Measurements from ENCODE around the gene ZNF211. TPM values are rescaled to one million over a fixed set of nuclear protein-coding genes. Genes with fewer than 3 reads are reported as not detected.

Gene ZNF211
- total RNA-seq (2013; cell fraction: nucleolus; rRNA removed): 19.8 and 20.5 TPM in 2 replicates
- 10.7 and 11.1 TPM in 2 replicates for total RNA-seq (2014; rRNA removed)
- total RNA-seq (2014; rRNA removed; fragmentation: Illumina TruSeq; extraction: Trizol): 9.6 and 9.8 TPM in 2 replicates
- 8.6 and 9.4 TPM in 2 replicates for total RNA-seq (2021)
- 9.4 TPM for polyA plus RNA-seq (2011; ENCODE audit: low read depth)
- 20.6 and 22.0 TPM in 2 replicates for polyA plus RNA-seq (2011; rRNA removed)
- polyA plus RNA-seq (2011; cell fraction: cytosol; rRNA removed): 11.2 and 12.7 TPM in 2 replicates
- polyA plus RNA-seq (2011; cell fraction: nucleus; rRNA removed): 21.5 and 34.9 TPM in 2 replicates
- 8.0 and 10.3 TPM in 2 replicates for polyA plus RNA-seq (2012)
- polyA plus RNA-seq (2014; fragmentation: Illumina TruSeq; extraction: Trizol): 9.3 and 12.2 TPM in 2 replicates
- 1 to 10 TPM; 2.1 to 3.6 TPM for polyA plus RNA-seq (2014; fragmentation: Nextera tagmentation; extraction: Ambion mirVana)
- polyA plus RNA-seq (2014; rRNA removed): 8.5 and 9.1 TPM in 2 replicates
- polyA plus RNA-seq (2016; fragmentation: Nextera tagmentation; extraction: Ambion mirVana): 10 to 100 TPM in 1 of 2 experiments, 1 to 10 TPM in 1; 6.7 to 10.3 TPM
- polyA minus RNA-seq (2011; rRNA and poly(A)+ RNA removed): 10.6 and 14.8 TPM in 2 replicates
- polyA minus RNA-seq (2011; cell fraction: cytosol; rRNA and poly(A)+ RNA removed): 4.5 and 4.9 TPM in 2 replicates
- 18.4 and 23.5 TPM in 2 replicates for polyA minus RNA-seq (2011; cell fraction: nucleus; rRNA and poly(A)+ RNA removed)
- Bru-seq, nascent RNA: percentile 83 among the genes with signal in this experiment
- BruChase-seq, experiment 1, labeled RNA remaining after a 6-hour chase: percentile 77 among the genes with signal in this experiment
- BruChase-seq, experiment 2, labeled RNA remaining after a 2-hour chase: percentile 85 among the genes with signal in this experiment
- long read RNA-seq, experiment 1, partial matches to known transcripts: 0 of 5 reads
- long read RNA-seq, experiment 1, other reads (novel, unspliced or antisense): 3 of 5 reads
- long read RNA-seq, experiment 2, transcript ZNF211-204 (3 exons, 2,472 nt): minor isoform, 10 of 61 reads
- long read RNA-seq, experiment 2, transcript ZNF211-201 (4 exons, 2,440 nt): major isoform, 15 of 61 reads
- long read RNA-seq, experiment 2, partial matches to known transcripts: 5 of 61 reads
- long read RNA-seq, experiment 2, other reads (novel, unspliced or antisense): 25 of 61 reads

DNA sequence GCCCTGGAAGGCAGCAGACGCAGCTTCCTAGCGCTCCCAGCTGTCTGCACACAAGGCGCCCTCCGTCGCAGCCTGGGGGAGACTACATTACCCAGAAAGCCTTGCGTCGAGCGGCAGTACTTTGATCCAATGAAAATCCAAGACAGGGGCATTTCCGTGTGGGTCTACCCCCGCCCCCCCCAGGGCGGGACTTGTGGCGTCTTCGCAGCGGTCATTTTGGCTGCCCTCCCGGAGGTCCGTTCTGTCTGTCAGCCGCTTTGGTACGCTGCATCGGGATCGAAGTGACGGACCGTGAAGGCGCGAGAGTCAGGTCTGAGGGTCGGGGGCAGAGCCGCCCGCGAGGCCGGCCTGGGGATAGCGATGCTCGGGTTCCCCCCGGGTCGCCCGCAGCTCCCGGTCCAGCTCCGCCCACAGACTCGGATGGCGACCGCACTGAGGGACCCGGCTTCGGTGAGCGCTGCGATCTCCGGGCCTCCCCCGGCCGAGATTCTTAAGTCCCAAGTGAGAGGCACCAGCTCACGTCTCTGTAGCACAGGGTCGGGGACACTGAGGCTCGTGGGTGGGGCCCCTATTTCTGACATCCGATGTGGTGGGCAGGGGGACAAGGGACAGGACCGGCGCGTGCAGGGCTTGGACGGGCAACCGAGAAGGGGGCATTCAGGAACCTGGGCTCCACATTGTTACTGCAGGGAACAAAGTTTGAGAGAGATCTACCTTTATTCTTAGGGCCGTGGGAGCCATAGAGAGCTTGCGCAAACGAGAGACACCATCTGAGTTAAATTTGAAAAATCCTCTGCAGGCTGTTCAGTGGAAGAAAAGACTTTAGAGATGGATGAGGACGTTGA is at the start of gene ZNF211:
ZNF211 (plus strand) TSS at position 182 of the 845 bp plus-strand sequence; CDS start at position 361, 179 bp downstream.
- H3K4me3 ChIP-seq: peak within 1 kb of the TSS; percentile 92
- ChIA-PET POLR2A (interaction anchor here (0.6 to 1.4 kb wide), 3 partner anchors 19 to 394 kb away, joined by 3 to 4 read pairs (median 3); partner anchors contain the start of gene ZNF134), CTCF (interaction anchor here (1.0 to 1.5 kb wide), 4 partner anchors 48 to 282 kb away, joined by 3 to 4 read pairs (median 3); partner anchors contain the start of gene ZNF551), RAD21 (ENCODE audit: unreplicated experiment) (interaction anchor here (0.8 to 1.7 kb wide), 2 partner anchors 49 to 95 kb away, joined by 3 to 4 read pairs; partner anchors contain the start of gene ZNF551), SMC1A (ENCODE audit: uncharacterized antibody, unreplicated experiment) (interaction anchor here (1.0 to 1.2 kb wide), 2 partner anchors 49 to 139 kb away, joined by 3 to 4 read pairs; partner anchors contain the start of gene ZNF551)
- DNase-seq (ENCODE audit: low read depth, low spot score) (peak; percentile 82), FAIRE-seq (peak; percentile 92), ATAC-seq (peak; percentile 100)
- H3K9me3 ChIP-seq (replicated peaks; ENCODE audit: control insufficient read depth, insufficient read depth, low read length): peaks cover 8% of the 10 kb centered on the region
- H3K36me3 ChIP-seq (ENCODE audit: control insufficient read depth in 2 of 2, insufficient read depth in 2 of 2, low read length in 1 of 2): no peaks in the 10 kb centered on the region; a peak in 1 of 4 replicates
- H2AFZ ChIP-seq (ENCODE audit: control insufficient read depth, low read depth, low read length): peak within 1 kb of the TSS; percentile 88
- no TSS peak for BruUV-seq (replicated peaks)
- H3K9ac ChIP-seq (ENCODE audit: control insufficient read depth, insufficient read depth, low read length): peak within 1 kb of the TSS; percentile 81
- H3K27ac ChIP-seq (ENCODE audit: control insufficient read depth, insufficient read depth): peak within 1 kb of the TSS; percentile 30
- H4K20me1 ChIP-seq (ENCODE audit: control insufficient read depth, insufficient read depth): no peaks in the 10 kb centered on the region
- peak within 1 kb of the TSS; percentile 91 for H3K4me2 ChIP-seq (ENCODE audit: control insufficient read depth, insufficient read depth)
- H3K27me3 ChIP-seq (replicated peaks in 1 of 2; ENCODE audit: control insufficient read depth in 2 of 2, insufficient read depth in 2 of 2, low read length in 1 of 2): no peaks in the 10 kb centered on the region
- H3K79me2 ChIP-seq (ENCODE audit: control insufficient read depth, insufficient read depth, low read length): no peaks in the 10 kb centered on the region; the same call in 1 of the 2 replicates
- 5% methylated on average over 58 of the region's 59 CpGs for WGBS (ENCODE audit: insufficient coverage, insufficient replicate concordance, low lambda C conversion rate, missing lambda C conversion rate)
- no peaks in the 10 kb centered on the region; the same call in 1 of the 2 replicates for H3K4me1 ChIP-seq (ENCODE audit: control insufficient read depth, insufficient read depth, low read length)
- intact Hi-C loops (cut with micrococcal nuclease; ENCODE audit: unreplicated experiment): loop anchor here (2.0 kb wide), 1 partner anchor 54 kb away; the partner anchor contains the start of gene ZNF416
- in situ Hi-C loops (cut with MboI): no loop called here
- no peak for TF ChIP-seq PAX8 (IDR thresholded peaks at IDR 0.05)
- no peak for TF ChIP-seq BACH1 (IDR thresholded peaks at IDR 0.05; ENCODE audit: borderline replicate concordance)
- no peak for TF ChIP-seq ZZZ3 (IDR thresholded peaks at IDR 0.05; ENCODE audit: control insufficient read depth, insufficient read length, low read depth)
- TF ChIP-seq STAT3 (IDR thresholded peaks at IDR 0.05; ENCODE audit: low read depth, low read length): no peak
- TF ChIP-seq YY1 (IDR thresholded peaks at IDR 0.05; ENCODE audit: low read depth, low read length): peak; percentile 90
- no peak for TF ChIP-seq SREBF2 (IDR thresholded peaks at IDR 0.05; ENCODE audit: low read length)
- peak; percentile 69 for TF ChIP-seq RUNX3 (IDR thresholded peaks at IDR 0.05; ENCODE audit: low read length)
- TF ChIP-seq, protein P1, sequence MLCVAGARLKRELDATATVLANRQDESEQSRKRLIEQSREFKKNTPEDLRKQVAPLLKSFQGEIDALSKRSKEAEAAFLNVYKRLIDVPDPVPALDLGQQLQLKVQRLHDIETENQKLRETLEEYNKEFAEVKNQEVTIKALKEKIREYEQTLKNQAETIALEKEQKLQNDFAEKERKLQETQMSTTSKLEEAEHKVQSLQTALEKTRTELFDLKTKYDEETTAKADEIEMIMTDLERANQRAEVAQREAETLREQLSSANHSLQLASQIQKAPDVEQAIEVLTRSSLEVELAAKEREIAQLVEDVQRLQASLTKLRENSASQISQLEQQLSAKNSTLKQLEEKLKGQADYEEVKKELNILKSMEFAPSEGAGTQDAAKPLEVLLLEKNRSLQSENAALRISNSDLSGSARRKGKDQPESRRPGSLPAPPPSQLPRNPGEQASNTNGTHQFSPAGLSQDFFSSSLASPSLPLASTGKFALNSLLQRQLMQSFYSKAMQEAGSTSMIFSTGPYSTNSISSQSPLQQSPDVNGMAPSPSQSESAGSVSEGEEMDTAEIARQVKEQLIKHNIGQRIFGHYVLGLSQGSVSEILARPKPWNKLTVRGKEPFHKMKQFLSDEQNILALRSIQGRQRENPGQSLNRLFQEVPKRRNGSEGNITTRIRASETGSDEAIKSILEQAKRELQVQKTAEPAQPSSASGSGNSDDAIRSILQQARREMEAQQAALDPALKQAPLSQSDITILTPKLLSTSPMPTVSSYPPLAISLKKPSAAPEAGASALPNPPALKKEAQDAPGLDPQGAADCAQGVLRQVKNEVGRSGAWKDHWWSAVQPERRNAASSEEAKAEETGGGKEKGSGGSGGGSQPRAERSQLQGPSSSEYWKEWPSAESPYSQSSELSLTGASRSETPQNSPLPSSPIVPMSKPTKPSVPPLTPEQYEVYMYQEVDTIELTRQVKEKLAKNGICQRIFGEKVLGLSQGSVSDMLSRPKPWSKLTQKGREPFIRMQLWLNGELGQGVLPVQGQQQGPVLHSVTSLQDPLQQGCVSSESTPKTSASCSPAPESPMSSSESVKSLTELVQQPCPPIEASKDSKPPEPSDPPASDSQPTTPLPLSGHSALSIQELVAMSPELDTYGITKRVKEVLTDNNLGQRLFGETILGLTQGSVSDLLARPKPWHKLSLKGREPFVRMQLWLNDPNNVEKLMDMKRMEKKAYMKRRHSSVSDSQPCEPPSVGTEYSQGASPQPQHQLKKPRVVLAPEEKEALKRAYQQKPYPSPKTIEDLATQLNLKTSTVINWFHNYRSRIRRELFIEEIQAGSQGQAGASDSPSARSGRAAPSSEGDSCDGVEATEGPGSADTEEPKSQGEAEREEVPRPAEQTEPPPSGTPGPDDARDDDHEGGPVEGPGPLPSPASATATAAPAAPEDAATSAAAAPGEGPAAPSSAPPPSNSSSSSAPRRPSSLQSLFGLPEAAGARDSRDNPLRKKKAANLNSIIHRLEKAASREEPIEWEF (IDR thresholded peaks at IDR 0.05; ENCODE audit: insufficient replicate concordance, low read depth, low read length): no peak
- 0 out of 2 replicates have a peak, but pooled peaks have one; percentile 7 for TF ChIP-seq BCL11A (IDR thresholded peaks at IDR 0.05; ENCODE audit: low read depth, low read length)
- peak; percentile 85 for TF ChIP-seq NFYB (IDR thresholded peaks at IDR 0.05; ENCODE audit: insufficient read depth, low read depth, low read length)
- TF ChIP-seq IKZF2 (IDR thresholded peaks at IDR 0.05): no peak
- TF ChIP-seq RAD51 (IDR thresholded peaks at IDR 0.05): no peak
- no peak for TF ChIP-seq ZNF622 (IDR thresholded peaks at IDR 0.05)
